Calu3 (cell line): ENCODE measurements around the gene GSTA2. TPM values are rescaled to one million over a fixed set of nuclear protein-coding genes. Genes with fewer than 3 reads are reported as not detected.

Experiments
- BruUV-seq: library from RNA; stranded (reverse); fragments of 400-500 nt; replicated peaks from 2 replicates; lab custom pipeline; 2021; lab: Mats Ljungman, UMichigan
- CTCF ChIA-PET: fragments of 300-600 bp; sonication (Branson Sonifier 250); formaldehyde crosslinking; loops from one replicate; lab custom pipeline; 2022; ENCODE audit warnings: antibody characterized with exemption; lab: Charles Lee
- DNase-seq: peaks from one replicate; pipeline ENCODE4 v3.0.0; 2022
- H3K27ac Mint-ChIP-seq: one replicate; pipeline ENCODE4 v1.8.0; 2022; ENCODE audit warnings: mixed read lengths; ENCODE audit not compliant: unreplicated experiment
- H3K27me3 Mint-ChIP-seq: one replicate; pipeline ENCODE4 v1.8.0; 2022; ENCODE audit warnings: mixed read lengths; ENCODE audit not compliant: unreplicated experiment
- H3K36me3 Mint-ChIP-seq: one replicate; pipeline ENCODE4 v1.8.0; 2022; ENCODE audit warnings: mild to moderate bottlenecking, moderate library complexity, mixed read lengths; ENCODE audit not compliant: insufficient read depth, unreplicated experiment
- H3K4me1 Mint-ChIP-seq: one replicate; pipeline ENCODE4 v1.8.0; 2022; ENCODE audit warnings: mild to moderate bottlenecking, low read depth, mixed read lengths; ENCODE audit not compliant: unreplicated experiment
- H3K4me3 Mint-ChIP-seq: one replicate; pipeline ENCODE4 v1.8.0; 2022; ENCODE audit warnings: mild to moderate bottlenecking, low read depth, moderate library complexity, mixed read lengths; ENCODE audit not compliant: unreplicated experiment
- H3K9me3 Mint-ChIP-seq: one replicate; pipeline ENCODE4 v1.8.0; 2022; ENCODE audit warnings: low read depth, mixed read lengths; ENCODE audit not compliant: unreplicated experiment
- CTCF ChIP-seq: fragments of 200-600 bp; IDR thresholded peaks from one replicate; pipeline ENCODE4 v1.8.0; 2022; ENCODE audit warnings: antibody characterized with exemption; ENCODE audit not compliant: unreplicated experiment
- intact Hi-C: fragments of 100-400 bp; cut with micrococcal nuclease; formaldehyde crosslinking; loops from one replicate; pipeline ENCODE4 v1.10.0; 2022; ENCODE audit not compliant: unreplicated experiment
- total RNA-seq: library from RNA; stranded (reverse); gene quantifications from 2 replicates; pipeline ENCODE4 v1.2.3, GENCODE V29; 2022

GSTA2 gene
- total RNA-seq, 1 experiment from 2014 or later, result not detected

GRCh38 chr6:52733172-52733571 lies 30.1 kb downstream of the GSTA2 start:
- CTCF ChIA-PET, result no interaction called here
- peaks cover 64% of the 10 kb centered on the region for H3K27me3 Mint-ChIP-seq
- no peaks in the 10 kb centered on the region for H3K4me1 Mint-ChIP-seq
- H3K27ac Mint-ChIP-seq, result no peak overlapping the region
- no peak overlapping the region for H3K4me3 Mint-ChIP-seq
- BruUV-seq, result no TSS peak
- TF ChIP-seq CTCF, result no peak
- no peak for DNase-seq
- no peaks in the 10 kb centered on the region for H3K9me3 Mint-ChIP-seq
- intact Hi-C loops, result no loop called here
- H3K36me3 Mint-ChIP-seq, result no peaks in the 10 kb centered on the region

GRCh38 chr6:52731719-52732118 lies 31.6 kb downstream of the GSTA2 start:
- H3K9me3 Mint-ChIP-seq, result no peaks in the 10 kb centered on the region
- peaks cover 50% of the 10 kb centered on the region for H3K27me3 Mint-ChIP-seq
- H3K27ac Mint-ChIP-seq, result no peak overlapping the region
- no peak for DNase-seq
- intact Hi-C loops, result no loop called here
- no peak for TF ChIP-seq CTCF
- peaks cover under 1% of the 10 kb centered on the region for H3K36me3 Mint-ChIP-seq
- no TSS peak for BruUV-seq
- H3K4me3 Mint-ChIP-seq, result no peak overlapping the region
- no peaks in the 10 kb centered on the region for H3K4me1 Mint-ChIP-seq
- CTCF ChIA-PET, result no interaction called here

GRCh38 chr6:52729576-52729975 lies 33.7 kb downstream of the GSTA2 start:
- Mint-ChIP-seq H3K36me3 (peaks cover 5% of the 10 kb centered on the region), H3K27ac (no peak overlapping the region), H3K4me1 (peaks cover 15% of the 10 kb centered on the region), H3K4me3 (no peak overlapping the region), H3K9me3 (no peaks in the 10 kb centered on the region), H3K27me3 (peaks cover 30% of the 10 kb centered on the region)
- no peak for DNase-seq
- BruUV-seq, result no TSS peak
- no peak for TF ChIP-seq CTCF
- CTCF ChIA-PET, result interaction anchor here (1.2 kb wide), 1 partner anchor 9 kb away, joined by 3 read pairs; no protein-coding TSS in a partner anchor
- intact Hi-C loops, result loop anchor here (10.0 kb wide), 2 partner anchors 155 to 265 kb away; partner anchors contain the start of gene GSTA4

GRCh38 chr6:52728394-52728793 lies 34.9 kb downstream of the GSTA2 start:
- DNase-seq, result no peak
- TF ChIP-seq CTCF, result no peak
- Mint-ChIP-seq H3K36me3 (peaks cover 5% of the 10 kb centered on the region), H3K4me3 (no peak overlapping the region), H3K9me3 (no peaks in the 10 kb centered on the region), H3K27me3 (peaks cover 18% of the 10 kb centered on the region), H3K4me1 (peaks cover 23% of the 10 kb centered on the region), H3K27ac (no peak overlapping the region)
- CTCF ChIA-PET, result interaction anchor here (1.2 kb wide), 1 partner anchor 10 kb away, joined by 3 read pairs; no protein-coding TSS in a partner anchor
- intact Hi-C loops, result loop anchor here (10.0 kb wide), 2 partner anchors 156 to 266 kb away; partner anchors contain the start of gene GSTA4
- BruUV-seq, result no TSS peak
